ENCODE measurements around the gene ZNF709. TPM values are rescaled to one million over a fixed set of nuclear protein-coding genes. Genes with fewer than 3 reads are reported as not detected.
"Not testable (repeated sequence)": the region's sequence is repeated elsewhere in the genome, so short reads cannot be mapped to it uniquely, and the experiment has no call there.

Gene ZNF709
- total and polyA plus RNA-seq, 2 donors (not counting 1 experiment from before 2014, with no cell fraction given): 1.5 to 4.8 TPM

GRCh38 chr19:12496480-12496879, 11.9 kb upstream of the ZNF709 start:
- H3K9me3 ChIP-seq (ENCODE audit: control insufficient read depth, insufficient read depth, low read depth, low read length): no peaks in the 10 kb centered on the region
- no peaks in the 10 kb centered on the region for H3K36me3 ChIP-seq (ENCODE audit: control insufficient read depth, insufficient read depth, low read length)
- no peaks in the 10 kb centered on the region for H3K79me2 ChIP-seq (ENCODE audit: control insufficient read depth, insufficient read depth, low read length)
- no peaks in the 10 kb centered on the region for H3K27me3 ChIP-seq (ENCODE audit: control insufficient read depth, insufficient read depth, low read length)
- H3K9ac ChIP-seq (ENCODE audit: insufficient read depth, low read length): no peak overlapping the region
- TF ChIP-seq CTCF (conservative IDR thresholded peaks at IDR 0.05 in 1 of 2, IDR thresholded peaks at IDR 0.05 in 1 of 2; ENCODE audit: low read depth in 1 of 2, low read length in 2 of 2): no peak
- no peak for TF ChIP-seq EZH2 (IDR thresholded peaks at IDR 0.05; ENCODE audit: low read length, missing control alignments)
- no peak overlapping the region for H3K27ac ChIP-seq (ENCODE audit: insufficient read depth, low read length)
- H3K4me2 ChIP-seq (ENCODE audit: extremely low read depth, insufficient read depth, low read length): no peak overlapping the region
- no peaks in the 10 kb centered on the region for H3K4me1 ChIP-seq (ENCODE audit: control insufficient read depth, extremely low read depth, insufficient read depth, low read length)
- no peaks in the 10 kb centered on the region for H4K20me1 ChIP-seq (ENCODE audit: control insufficient read depth, extremely low read depth, insufficient read depth, low read length)
- no peak overlapping the region for H2AFZ ChIP-seq (ENCODE audit: low read length)
- H3K4me3 ChIP-seq (replicated peaks in 1 of 4; ENCODE audit: control extremely low read depth in 1 of 4, insufficient read depth in 1 of 4, low read depth in 3 of 4, low read length in 4 of 4): no peak overlapping the region
- no peak for DNase-seq (ENCODE audit: low read depth in 2 of 2)

GRCh38 chr19:12495002-12495802, 10.6 kb upstream of the ZNF709 start:
- H3K27ac ChIP-seq (ENCODE audit: insufficient read depth, low read length): peak overlapping the region; percentile 53
- H3K4me1 ChIP-seq (ENCODE audit: control insufficient read depth, extremely low read depth, insufficient read depth, low read length): no peaks in the 10 kb centered on the region
- peak overlapping the region; percentile 77 for H3K4me2 ChIP-seq (ENCODE audit: extremely low read depth, insufficient read depth, low read length)
- no peaks in the 10 kb centered on the region for H3K9me3 ChIP-seq (ENCODE audit: control insufficient read depth, insufficient read depth, low read depth, low read length)
- peak overlapping the region; percentile 31 to 77 (median 58) for H3K4me3 ChIP-seq (replicated peaks in 1 of 4; ENCODE audit: control extremely low read depth in 1 of 4, insufficient read depth in 1 of 4, low read depth in 3 of 4, low read length in 4 of 4)
- no peaks in the 10 kb centered on the region for H3K36me3 ChIP-seq (ENCODE audit: control insufficient read depth, insufficient read depth, low read length)
- peak overlapping the region; percentile 0 for H2AFZ ChIP-seq (ENCODE audit: low read length)
- H3K9ac ChIP-seq (ENCODE audit: insufficient read depth, low read length): peak overlapping the region; percentile 38
- TF ChIP-seq EZH2 (IDR thresholded peaks at IDR 0.05; ENCODE audit: low read length, missing control alignments) (no peak), CTCF (conservative IDR thresholded peaks at IDR 0.05 in 1 of 2, IDR thresholded peaks at IDR 0.05 in 1 of 2; ENCODE audit: low read depth in 1 of 2, low read length in 2 of 2) (peak in 1 of 2 donors; percentile 27)
- H4K20me1 ChIP-seq (ENCODE audit: control insufficient read depth, extremely low read depth, insufficient read depth, low read length): no peaks in the 10 kb centered on the region
- H3K27me3 ChIP-seq (ENCODE audit: control insufficient read depth, insufficient read depth, low read length): no peaks in the 10 kb centered on the region
- no peaks in the 10 kb centered on the region for H3K79me2 ChIP-seq (ENCODE audit: control insufficient read depth, insufficient read depth, low read length)
- peak; percentile 75 to 84 for DNase-seq (ENCODE audit: low read depth in 2 of 2)

- Histone ChIP-seq H3K27ac (ENCODE audit: insufficient read depth, low read length) (no peak overlapping the region), H3K36me3 (ENCODE audit: control insufficient read depth, insufficient read depth, low read length) (no peaks in the 10 kb centered on the region), H3K4me2 (ENCODE audit: extremely low read depth, insufficient read depth, low read length) (no peak overlapping the region)
Measured at GRCh38 chr19:12494260-12494860, 9.7 kb upstream of the ZNF709 start.

GRCh38 chr19:12486265-12486783, 1.7 kb upstream of the ZNF709 start:
- H2AFZ ChIP-seq (ENCODE audit: low read length); H3K79me2 ChIP-seq (ENCODE audit: control insufficient read depth, insufficient read depth, low read length); H3K27ac ChIP-seq (ENCODE audit: insufficient read depth, low read length); H3K4me2 ChIP-seq (ENCODE audit: extremely low read depth, insufficient read depth, low read length); H3K36me3 ChIP-seq (ENCODE audit: control insufficient read depth, insufficient read depth, low read length); H3K4me1 ChIP-seq (ENCODE audit: control insufficient read depth, extremely low read depth, insufficient read depth, low read length); H3K27me3 ChIP-seq (ENCODE audit: control insufficient read depth, insufficient read depth, low read length); H3K4me3 ChIP-seq (replicated peaks in 1 of 4; ENCODE audit: control extremely low read depth in 1 of 4, insufficient read depth in 1 of 4, low read depth in 3 of 4, low read length in 4 of 4); H3K9ac ChIP-seq (ENCODE audit: insufficient read depth, low read length); H4K20me1 ChIP-seq (ENCODE audit: control insufficient read depth, extremely low read depth, insufficient read depth, low read length); DNase-seq (ENCODE audit: low read depth in 2 of 2); H3K9me3 ChIP-seq (ENCODE audit: control insufficient read depth, insufficient read depth, low read depth, low read length): not testable (repeated sequence)

More at GRCh38 chr19:12494260-12494860, 9.7 kb upstream of the ZNF709 start:
- no peaks in the 10 kb centered on the region for H3K4me1 ChIP-seq (ENCODE audit: control insufficient read depth, extremely low read depth, insufficient read depth, low read length)
- no peaks in the 10 kb centered on the region for H4K20me1 ChIP-seq (ENCODE audit: control insufficient read depth, extremely low read depth, insufficient read depth, low read length)
- no peak for DNase-seq (ENCODE audit: low read depth in 2 of 2)
- no peaks in the 10 kb centered on the region for H3K9me3 ChIP-seq (ENCODE audit: control insufficient read depth, insufficient read depth, low read depth, low read length)
- H3K79me2 ChIP-seq (ENCODE audit: control insufficient read depth, insufficient read depth, low read length): no peaks in the 10 kb centered on the region
- H3K27me3 ChIP-seq (ENCODE audit: control insufficient read depth, insufficient read depth, low read length): no peaks in the 10 kb centered on the region
- no peak for TF ChIP-seq CTCF (conservative IDR thresholded peaks at IDR 0.05 in 1 of 2, IDR thresholded peaks at IDR 0.05 in 1 of 2; ENCODE audit: low read depth in 1 of 2, low read length in 2 of 2)
- TF ChIP-seq EZH2 (IDR thresholded peaks at IDR 0.05; ENCODE audit: low read length, missing control alignments): no peak
- peak overlapping the region in 1 of 4 experiments; percentile 77 for H3K4me3 ChIP-seq (replicated peaks in 1 of 4; ENCODE audit: control extremely low read depth in 1 of 4, insufficient read depth in 1 of 4, low read depth in 3 of 4, low read length in 4 of 4)
- no peak overlapping the region for H2AFZ ChIP-seq (ENCODE audit: low read length)
- H3K9ac ChIP-seq (ENCODE audit: insufficient read depth, low read length): no peak overlapping the region
